Suppressor macrophage (primary cell): ENCODE measurements around the gene ENDOV.

Source experiments
- DNase-seq, 4 experiments: peaks; one replicate each; pipeline ENCODE4 v3.0.0-alpha.2; 2020 to 2022

Gene ENDOV

DNA sequence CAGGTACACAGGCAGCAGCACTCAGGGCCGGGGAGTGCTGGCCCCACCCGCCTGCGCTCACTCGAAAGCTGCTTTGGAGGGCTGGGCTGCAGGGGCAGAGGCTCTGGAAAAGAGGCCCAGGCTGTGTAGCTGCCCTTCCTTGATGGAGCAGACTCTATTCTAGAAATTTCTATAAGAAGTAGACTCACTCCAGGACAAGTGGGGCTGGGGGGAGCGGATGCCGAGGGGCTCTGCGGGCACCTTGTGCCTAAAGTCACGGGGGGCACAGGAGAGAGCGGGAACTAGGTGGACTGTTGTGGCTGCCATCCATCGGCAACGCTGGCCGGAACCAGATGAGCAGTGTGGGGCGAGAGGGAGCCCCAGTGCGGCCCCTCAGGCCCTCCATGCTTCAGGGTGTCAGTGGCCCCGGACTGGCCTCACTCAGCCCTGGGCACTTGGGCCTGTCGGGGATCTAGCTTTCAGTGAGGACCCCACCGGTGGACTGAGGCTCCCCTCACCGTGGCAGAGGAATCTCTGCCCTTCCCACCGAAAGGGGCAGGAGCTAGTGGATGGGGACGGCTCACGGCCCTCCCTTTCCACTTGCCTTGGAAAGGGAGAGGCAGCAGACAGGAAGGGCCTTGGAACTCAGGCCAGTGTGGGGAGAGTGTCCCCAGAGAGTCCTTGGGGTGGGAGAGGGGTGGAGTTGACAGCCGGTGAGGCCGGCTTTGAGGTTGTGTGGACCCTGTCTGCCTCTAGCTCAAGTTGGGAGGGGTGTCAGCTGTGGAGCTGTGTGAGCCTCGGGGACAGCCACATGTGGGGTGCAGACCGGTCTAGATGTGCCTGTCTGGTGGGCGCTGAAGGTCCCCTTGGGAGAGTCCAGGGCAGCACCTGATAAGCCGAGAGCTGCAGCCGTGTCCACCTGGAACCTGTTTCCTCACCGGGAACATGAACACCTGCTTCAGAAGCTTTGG lies 16.6 kb downstream of the ENDOV start:
- no peak for DNase-seq

DNA sequence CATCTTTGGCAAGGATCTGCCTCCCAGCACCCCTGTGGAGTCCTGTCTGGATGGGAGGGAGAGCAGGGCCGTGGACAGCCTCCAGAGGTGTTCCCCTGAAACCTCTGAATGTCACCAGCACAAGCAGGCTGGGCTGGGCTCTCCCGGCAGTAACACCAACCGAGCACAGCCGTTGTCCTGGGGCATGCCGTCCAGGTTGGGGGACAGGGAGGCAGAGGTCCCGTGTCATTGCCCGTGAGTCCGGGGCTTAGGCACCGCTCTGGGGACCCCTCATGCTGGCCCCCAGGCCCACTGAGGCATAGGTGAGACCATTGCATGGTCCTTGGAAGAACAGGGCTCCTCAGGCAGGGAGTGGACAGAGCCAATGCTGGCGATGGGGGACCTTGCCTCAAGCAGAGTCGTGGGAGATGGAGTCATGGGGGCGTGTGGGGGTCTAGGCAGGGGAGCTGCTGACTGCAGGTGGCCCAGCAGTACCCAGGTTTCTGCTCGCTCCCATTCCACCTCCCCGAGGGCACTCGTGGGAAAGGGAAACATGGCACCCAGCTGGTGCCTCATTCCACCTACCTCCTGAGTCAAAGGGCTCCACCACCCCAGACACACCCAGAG lies 17.5 kb downstream of the ENDOV start:
- DNase-seq = no peak

DNA sequence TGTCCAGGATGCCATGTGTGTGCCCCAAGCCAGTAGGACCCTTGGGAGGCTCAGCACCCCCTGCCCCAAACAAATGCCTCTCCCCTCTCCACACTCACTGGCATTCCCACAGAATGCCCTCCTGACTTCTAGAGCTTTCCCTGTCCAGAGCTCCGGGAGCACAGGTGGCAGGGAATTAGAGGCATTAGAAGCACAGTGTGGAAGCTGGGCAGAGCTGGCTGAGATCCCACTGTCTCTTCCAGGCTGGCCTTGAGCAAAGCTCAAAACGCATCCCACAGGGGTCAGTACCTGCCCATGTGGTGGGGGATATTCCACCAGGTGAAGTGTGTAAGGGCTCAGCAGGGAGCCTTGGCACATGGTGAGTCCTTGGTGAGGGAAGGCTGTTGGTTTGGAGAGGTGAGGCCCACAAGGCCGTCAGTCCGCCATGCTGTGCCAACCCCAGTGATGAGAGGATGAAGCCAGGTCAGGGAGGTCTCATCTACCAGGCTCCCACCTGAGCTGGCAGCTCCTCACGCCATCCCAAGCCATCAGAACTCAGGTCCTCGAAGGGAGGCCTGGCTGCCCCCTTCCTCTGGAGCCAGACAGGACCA lies 18.1 kb downstream of the ENDOV start:
- DNase-seq = no peak

DNA sequence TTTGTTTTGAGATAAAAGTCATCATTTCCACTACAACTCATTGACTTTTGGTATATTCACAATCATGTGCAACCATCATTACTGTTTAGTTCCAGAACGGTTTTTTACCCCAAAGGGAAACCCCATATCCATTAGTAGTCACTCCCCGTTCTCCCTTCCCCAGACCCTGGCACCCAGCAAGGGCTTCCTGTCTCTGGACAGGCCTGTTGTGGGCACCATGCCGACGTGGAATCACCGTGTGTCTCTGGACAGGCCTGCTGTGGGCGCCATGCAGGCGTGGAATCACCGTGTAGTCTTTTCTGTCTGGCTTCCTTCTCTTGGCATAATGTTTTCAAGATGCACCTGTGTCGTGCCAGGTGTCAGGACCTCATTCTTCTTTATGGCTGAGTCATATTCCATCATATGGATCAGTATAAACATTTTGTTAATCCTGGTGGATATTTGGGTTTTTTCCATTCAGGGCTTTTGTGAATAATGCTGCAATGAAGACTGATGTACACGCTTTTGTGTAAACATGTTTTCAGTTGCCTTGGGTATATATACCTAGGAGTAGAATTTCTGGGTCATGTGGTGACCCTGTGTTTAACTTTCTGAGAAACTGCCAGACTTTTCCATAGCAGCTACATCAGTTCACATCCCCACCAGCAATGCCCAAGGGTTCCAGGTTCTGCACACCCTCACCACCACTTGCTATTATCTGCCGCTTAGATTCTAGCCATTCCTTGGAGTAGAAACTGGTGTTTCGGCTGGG lies 19.1 kb downstream of the ENDOV start:
- DNase-seq = no peak

DNA sequence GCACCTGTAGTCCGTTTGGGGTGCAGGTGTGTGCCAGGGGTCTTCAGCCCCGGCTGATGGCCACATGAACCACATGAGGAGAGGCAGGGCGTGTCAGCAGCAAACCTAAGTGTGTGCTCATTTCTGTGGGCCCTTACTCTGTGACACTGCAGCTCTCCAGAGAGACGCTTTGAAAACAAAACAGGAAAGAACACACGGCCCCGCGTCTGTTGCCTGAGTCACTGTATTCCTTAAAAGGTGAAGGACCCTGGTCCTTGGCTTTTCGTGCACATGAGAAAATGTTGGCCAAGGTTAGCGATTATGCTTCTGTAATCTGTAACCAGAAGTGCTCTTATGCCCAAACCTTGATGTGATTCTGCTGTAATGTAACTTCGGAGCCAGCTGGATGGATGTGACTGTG lies 22.6 kb downstream of the ENDOV start:
- DNase-seq = no peak

DNA sequence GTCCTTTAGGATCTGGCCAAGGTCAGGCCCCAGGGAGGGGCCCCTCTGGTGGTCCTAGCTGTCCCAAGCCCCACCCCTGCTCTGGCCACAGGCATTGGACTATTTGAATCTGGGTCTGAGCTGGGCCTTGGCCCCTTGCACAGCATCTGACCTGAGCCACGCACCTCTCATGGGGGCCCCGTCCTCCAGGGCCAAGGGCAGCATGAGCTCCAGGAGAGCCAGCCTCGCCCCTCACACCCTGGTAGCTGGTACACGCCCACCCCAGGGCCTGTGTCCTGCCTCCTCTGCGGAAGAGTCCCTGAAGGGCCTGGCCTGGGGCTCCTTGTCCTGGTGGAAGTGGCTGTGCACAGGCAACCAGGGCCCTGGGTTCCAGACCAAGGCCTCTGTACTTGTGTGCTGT lies 23.8 kb downstream of the ENDOV start:
- no peak for DNase-seq

DNA sequence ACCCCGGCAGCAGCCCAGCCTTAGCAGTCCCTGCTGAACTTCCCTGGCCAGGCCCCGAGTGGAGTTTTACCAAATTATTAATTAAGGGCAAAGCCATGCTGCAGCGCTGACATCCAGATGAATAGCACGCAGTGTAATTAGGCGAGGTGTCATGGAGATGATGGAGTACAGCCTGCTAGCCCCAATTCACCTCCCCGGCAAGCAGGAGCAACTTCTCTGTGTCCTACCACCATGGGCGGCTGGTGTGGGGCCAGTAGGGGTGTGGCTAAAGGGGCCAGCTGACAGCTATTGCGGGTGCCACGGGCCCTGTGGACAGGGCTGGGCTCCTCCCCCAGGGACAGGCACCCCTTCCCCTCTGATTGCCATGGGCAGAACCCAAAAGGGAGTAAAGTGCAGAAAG lies 24.5 kb downstream of the ENDOV start:
- no peak for DNase-seq

DNA sequence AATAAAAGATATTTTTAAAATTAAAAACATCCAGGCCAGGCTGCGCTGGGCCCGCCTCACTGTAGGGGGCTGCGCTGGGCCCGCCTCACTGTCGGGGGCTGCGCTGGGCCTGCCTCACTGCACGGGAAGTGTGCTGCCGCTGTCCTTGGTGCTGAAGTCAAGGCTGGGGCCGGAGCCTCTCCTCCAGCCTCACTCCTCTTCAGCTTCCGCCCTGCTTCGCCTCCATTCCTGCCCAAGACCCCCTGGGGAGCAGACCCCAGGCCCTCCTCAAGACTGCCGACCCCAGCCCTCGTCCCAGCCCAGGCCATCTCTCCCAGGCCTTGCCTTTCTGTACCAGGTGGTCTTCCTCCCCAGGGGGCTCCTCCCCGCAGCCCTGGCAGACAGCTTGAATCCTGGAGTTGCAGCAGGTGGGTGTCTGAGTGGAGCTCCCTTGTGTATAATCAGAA lies 26.2 kb downstream of the ENDOV start:
- DNase-seq = peak; percentile 27 to 72 (median 50)

DNA sequence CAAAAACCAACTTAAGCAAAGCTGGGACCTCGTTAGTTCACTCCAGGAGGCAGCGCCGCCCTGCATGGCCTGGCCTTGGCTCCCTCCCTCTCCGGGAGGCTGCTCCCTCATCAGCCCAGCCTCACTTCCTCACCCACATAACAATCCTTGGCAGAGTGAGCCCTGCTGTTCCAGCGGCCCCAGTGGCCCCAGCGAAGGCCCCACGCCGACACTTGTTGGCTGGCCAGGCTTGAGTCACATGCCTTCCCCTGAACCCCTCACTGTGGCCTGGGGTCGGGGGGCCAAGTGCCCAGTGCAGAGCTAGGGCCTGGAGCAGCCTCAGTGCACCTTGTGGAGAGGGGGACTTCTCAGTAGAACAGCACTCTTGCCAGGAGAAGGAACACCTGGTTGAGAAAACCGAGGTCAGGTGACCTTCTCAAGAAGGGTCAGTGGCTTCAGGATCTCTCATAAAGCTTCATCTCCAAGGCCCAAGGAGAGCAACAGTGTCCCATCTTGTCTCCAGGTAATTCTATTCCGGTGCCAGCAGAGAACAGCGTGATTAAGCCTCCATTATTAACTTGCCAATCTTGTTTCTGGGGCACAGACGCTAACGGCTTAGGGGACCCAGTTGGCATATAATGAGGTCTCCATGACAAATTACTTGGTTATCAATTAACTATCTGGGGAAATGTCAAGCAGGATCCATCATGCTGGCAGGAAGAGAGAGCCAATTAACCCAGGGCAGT lies 26.8 kb downstream of the ENDOV start:
- DNase-seq = no peak

DNA sequence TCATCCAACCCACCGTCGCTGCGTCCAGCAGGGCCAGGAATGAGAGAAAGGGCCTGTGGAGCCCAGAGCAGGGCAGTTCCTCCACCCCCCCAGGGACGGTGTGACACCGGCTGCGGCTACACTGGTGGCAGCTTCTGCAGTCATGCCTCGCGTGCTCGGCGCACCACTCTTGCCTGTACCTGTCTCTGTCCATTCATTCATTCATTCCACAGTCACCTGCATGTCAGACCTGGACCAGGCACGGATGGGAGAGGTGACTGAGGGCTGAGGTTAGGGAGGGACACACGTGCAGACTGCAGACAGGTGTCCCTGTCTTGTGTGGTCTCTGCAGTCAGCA lies 27.3 kb downstream of the ENDOV start:
- DNase-seq = no peak

DNA sequence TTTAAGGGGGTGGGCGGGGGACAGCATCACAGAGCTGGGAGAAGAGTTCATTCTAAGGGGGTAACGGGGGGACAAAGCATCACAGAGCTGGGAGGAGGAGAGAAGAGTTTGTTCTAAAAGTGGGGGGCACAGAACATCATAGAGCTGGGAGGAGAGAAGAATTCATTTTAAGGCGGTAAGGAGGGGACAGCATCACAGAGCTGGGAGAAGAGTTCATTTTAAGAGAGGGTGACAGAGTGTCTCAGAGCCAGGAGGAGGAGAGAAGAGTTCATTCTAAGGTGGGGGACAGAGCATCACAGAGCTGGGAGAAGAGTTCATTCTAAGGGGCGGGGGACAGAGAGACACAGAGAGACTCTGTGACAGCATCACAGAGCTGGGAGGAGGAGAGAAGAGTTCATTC lies 27.8 kb downstream of the ENDOV start:
- no peak for DNase-seq

DNA sequence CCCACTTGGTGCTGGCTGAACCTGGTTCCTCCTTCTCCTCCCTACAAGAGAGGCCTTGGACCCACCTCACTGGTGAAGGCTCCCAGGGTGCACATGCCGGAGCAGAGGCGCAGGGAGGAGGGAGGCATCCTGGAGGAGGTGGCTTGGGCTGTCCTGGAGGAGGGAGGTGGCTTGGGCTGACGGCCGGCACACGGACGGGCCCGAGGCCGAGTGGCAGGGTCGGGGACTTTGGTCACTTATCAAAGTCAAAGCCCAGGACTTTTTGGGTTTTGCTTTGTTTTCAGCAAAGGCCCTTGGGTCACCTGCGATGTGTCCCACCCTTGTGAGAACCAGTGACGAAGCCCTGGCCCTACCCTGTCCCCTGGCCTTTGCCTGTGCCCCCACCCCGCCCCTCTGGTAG lies 28.5 kb downstream of the ENDOV start:
- DNase-seq = no peak

DNA sequence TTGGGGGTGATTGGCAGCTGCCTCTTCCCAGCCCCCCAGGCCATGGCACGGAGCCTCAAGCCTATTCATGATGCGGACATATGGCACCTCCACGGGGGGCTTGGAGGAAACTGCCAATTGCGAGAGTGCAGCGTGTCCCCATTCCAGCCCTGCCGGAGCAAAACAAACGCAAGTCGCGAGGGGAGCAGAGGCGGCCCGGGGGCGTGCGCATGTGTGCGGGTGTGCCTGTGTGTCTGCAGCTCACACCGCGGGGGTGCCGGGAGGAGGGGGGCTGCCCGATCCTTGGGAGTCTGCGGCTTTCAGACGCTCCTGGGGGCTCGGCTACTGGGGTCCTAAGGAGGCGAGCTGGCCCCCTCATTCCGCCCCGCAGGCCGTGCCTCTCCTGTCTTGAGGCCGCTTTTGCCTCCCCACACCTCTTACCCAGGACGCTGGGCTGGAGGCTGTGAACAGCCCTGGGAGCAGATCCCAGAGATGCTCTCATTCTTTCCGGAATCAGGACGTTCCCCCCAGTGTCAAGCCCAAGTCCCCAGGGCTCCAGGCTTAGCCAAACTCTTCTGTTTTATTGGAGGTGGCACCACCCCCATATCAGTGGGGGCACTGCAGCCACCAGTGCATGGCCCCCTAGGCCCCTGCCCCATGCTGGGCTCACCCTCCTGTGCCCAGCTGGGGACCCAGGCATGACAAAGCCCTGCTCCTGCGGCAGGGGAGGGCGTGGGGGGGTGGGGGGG lies 29.1 kb downstream of the ENDOV start:
- DNase-seq = no peak

DNA sequence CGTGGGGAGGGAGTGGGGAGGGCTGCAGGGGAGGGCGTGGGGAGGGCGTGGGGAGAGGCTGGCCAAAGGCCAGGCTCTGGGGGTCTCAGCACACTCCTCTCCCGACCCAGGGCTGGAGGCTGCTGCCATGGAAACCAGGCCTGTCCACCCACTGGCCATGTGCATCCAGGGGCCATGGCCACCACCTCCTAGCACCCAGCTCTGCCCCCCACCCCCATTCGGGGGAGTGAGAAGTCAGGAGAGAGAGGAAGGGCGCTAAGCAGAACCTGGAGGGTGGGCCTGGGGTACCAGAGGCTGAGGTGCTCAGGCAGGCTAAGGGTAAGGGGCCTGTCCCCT lies 29.6 kb downstream of the ENDOV start:
- no peak for DNase-seq

DNA sequence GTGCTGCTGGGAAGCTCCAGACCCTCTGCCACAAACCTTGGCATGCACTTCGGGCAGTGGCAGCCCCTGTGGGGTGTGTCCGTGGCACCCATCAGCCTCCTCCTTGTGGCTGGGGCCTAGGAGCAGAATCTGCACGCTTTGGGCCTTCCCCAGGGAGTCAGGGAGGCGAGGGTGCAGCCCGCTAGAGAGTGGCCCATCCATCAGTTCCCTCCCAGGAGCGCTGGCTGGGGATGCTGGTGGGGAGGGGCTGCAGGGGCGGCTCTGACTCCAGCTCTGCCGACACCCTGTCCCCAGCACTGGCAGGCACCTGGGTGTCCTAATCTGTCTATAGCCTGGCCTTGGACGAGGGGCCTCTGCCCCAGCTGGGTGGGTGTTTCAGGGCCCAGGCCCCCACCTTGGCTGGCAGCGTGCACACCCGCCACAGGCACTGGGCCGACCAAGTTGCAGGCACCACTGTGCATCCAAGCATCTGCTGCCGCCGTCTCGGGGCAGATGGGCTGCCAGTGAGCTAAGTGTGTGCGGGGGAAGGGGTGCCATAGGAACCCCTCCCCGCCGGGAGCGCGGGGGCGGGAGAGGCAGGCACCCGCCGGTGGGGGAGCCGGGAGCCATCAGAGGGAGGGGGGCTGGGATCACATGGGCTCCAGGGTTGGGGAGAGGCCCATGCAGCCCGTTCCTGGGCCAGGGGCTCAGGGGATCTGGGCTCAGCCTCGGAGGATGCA lies 30.2 kb downstream of the ENDOV start:
- DNase-seq = no peak

DNA sequence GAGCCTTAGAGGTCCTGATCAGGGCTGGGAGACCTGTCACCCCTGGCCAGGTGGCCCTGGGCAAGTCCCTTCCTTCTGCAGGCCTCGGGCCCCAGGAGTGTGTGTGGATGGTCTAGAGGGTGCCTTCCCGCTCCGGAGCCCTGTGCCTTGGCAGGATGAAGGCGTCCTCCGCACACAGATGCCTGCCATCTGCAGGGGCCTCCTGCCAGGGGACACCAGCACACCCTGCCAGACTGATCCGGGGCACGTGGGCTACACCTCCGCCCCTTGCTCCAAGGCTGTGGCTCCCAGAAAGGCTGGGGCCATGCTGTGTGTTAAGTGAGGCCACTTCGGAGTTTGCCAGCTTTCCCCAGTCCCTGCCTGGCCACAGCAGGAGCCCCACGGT lies 30.8 kb downstream of the ENDOV start:
- no peak for DNase-seq

DNA sequence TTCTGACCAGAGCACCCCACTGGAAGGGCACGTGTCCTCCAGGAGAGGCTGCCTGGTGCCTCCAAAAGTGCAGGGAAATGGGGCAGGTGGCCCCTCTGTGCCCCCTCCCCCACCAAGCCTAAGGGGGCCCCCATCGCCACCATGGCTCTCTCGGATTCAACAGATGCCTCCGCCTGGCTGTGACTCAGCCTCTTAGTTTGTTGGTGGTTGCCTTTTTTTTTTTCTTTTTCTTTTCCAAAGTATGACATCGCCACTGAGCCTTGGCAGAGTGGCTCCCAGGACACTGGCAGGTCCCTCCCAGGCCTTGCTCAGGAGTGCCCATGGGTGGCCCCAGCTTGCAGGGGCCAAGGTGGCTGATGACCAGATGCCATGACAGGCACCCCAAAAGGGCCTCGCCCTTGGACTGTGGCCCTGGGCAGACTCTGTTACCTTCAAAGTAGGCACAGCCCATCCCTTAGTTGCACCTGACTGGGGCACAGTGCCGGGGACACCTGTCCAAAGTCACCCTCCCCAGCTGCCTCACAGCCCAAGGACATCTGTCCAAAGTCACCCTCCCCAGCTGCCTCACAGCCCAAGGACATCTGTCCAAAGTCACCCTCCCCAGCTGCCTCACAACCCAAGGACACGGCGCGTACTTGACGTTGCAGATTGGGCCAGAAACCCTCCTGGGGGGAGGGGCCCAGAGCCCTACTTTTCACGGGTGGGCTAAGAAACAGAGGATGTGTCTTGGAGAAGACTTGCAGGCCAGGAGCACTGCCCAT lies 31.9 kb downstream of the ENDOV start:
- no peak for DNase-seq

DNA sequence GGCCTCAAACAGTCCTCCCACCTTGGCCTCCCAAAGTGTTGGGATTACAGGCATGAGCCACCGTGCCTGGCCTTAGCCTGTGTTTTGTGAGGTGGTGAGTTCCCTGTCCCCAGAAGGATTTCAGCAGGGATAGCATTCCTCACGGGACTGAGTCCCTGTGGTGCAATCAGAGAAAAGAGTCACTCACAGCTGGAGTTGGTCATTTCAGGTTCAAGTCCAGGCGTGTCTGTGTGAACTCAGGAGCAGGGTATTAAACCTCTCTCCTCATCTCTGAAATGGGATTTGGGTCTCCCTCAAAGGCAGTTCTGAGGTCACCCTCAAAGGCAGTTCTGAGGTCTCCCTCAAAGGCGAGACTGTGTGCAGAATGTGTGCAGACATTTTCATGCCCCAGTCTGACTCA lies 32.8 kb downstream of the ENDOV start:
- no peak for DNase-seq

DNA sequence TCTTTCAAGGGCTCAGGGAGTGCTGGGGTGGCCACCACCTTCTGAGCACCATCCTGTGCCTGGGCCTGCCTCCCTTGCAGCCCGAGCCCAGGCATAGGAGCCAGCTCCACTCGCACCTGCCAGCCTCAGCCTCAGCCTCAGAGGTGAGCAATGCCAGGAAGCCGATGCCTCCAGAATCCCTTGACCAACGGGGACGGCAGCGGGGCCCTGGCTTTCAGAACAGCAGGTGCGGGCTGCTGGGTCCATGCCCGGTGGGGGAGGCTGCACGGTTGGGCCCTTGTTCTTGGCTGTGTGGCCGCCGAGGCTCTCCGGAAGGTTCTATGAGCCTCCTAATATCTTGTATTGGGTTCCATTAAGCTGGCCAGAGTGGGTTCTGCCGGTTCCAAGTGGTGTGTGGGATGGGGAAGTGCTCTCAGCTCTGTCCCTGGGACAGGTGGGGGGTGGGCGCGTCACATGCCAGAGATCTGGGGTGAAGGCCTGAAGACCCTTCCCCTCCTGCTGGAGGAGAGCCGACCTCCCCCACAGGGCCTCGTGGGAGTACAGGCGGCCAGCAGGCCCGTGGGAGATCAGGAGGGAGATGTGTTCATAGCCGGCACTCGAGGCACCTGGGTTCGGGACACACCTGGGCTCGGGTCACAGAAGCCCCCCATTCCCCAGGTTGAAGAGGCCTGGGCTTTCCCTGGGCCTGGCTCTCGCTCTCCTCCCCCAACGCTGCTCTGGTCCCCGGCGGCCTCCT lies 34.4 kb downstream of the ENDOV start:
- DNase-seq = no peak
